ENCODE measurements around the gene KRT26.

The KRT26 gene

GRCh38 chr17:40727447-40728231 is 44.4 kb downstream of the KRT26 start:
- no peak overlapping the region for H3K9ac ChIP-seq (ENCODE audit: low read depth, low read length)

GRCh38 chr17:40726919-40727318 is 45.1 kb downstream of the KRT26 start:
- H3K9me3 ChIP-seq (ENCODE audit: control insufficient read depth, insufficient read depth, low read length) = no peaks in the 10 kb centered on the region
- H3K36me3 ChIP-seq (ENCODE audit: control insufficient read depth, insufficient read depth, low read length) = no peaks in the 10 kb centered on the region
- no peak overlapping the region for H3K27ac ChIP-seq (ENCODE audit: low read depth, low read length)
- H3K4me3 ChIP-seq (ENCODE audit: low read depth, low read length) = no peak overlapping the region
- H3K4me1 ChIP-seq (ENCODE audit: control insufficient read depth, insufficient read depth, low read length) = no peaks in the 10 kb centered on the region
- H3K9ac ChIP-seq (ENCODE audit: low read depth, low read length) = no peak overlapping the region
- H3K27me3 ChIP-seq (ENCODE audit: control insufficient read depth, insufficient read depth, low read length) = no peaks in the 10 kb centered on the region

More at GRCh38 chr17:40727447-40728231, 44.4 kb downstream of the KRT26 start:
- H3K9me3 ChIP-seq (ENCODE audit: control insufficient read depth, insufficient read depth, low read length) = no peaks in the 10 kb centered on the region
- no peak overlapping the region for H3K4me3 ChIP-seq (ENCODE audit: low read depth, low read length)
- H3K4me1 ChIP-seq (ENCODE audit: control insufficient read depth, insufficient read depth, low read length) = no peaks in the 10 kb centered on the region
- H3K27me3 ChIP-seq (ENCODE audit: control insufficient read depth, insufficient read depth, low read length) = no peaks in the 10 kb centered on the region
- no peak overlapping the region for H3K27ac ChIP-seq (ENCODE audit: low read depth, low read length)
- H3K36me3 ChIP-seq (ENCODE audit: control insufficient read depth, insufficient read depth, low read length) = no peaks in the 10 kb centered on the region

GRCh38 chr17:40724656-40725055 is 47.3 kb downstream of the KRT26 start:
- Histone ChIP-seq H3K27ac (ENCODE audit: low read depth, low read length) (no peak overlapping the region), H3K27me3 (ENCODE audit: control insufficient read depth, insufficient read depth, low read length) (no peaks in the 10 kb centered on the region), H3K4me3 (ENCODE audit: low read depth, low read length) (no peak overlapping the region), H3K9me3 (ENCODE audit: control insufficient read depth, insufficient read depth, low read length) (no peaks in the 10 kb centered on the region), H3K9ac (ENCODE audit: low read depth, low read length) (no peak overlapping the region), H3K36me3 (ENCODE audit: control insufficient read depth, insufficient read depth, low read length) (no peaks in the 10 kb centered on the region), H3K4me1 (ENCODE audit: control insufficient read depth, insufficient read depth, low read length) (no peaks in the 10 kb centered on the region)

GRCh38 chr17:40722241-40722640 is 49.8 kb downstream of the KRT26 start:
- no peaks in the 10 kb centered on the region for H3K9me3 ChIP-seq (ENCODE audit: control insufficient read depth, insufficient read depth, low read length)
- no peaks in the 10 kb centered on the region for H3K36me3 ChIP-seq (ENCODE audit: control insufficient read depth, insufficient read depth, low read length)
- H3K4me1 ChIP-seq (ENCODE audit: control insufficient read depth, insufficient read depth, low read length) = no peaks in the 10 kb centered on the region
- H3K27me3 ChIP-seq (ENCODE audit: control insufficient read depth, insufficient read depth, low read length) = no peaks in the 10 kb centered on the region
- no peak overlapping the region for H3K4me3 ChIP-seq (ENCODE audit: low read depth, low read length)
- H3K27ac ChIP-seq (ENCODE audit: low read depth, low read length) = no peak overlapping the region
- H3K9ac ChIP-seq (ENCODE audit: low read depth, low read length) = no peak overlapping the region

GRCh38 chr17:40720899-40721298 is 51.1 kb downstream of the KRT26 start:
- Histone ChIP-seq H3K9me3 (ENCODE audit: control insufficient read depth, insufficient read depth, low read length) (no peaks in the 10 kb centered on the region), H3K9ac (ENCODE audit: low read depth, low read length) (no peak overlapping the region), H3K4me3 (ENCODE audit: low read depth, low read length) (no peak overlapping the region), H3K27me3 (ENCODE audit: control insufficient read depth, insufficient read depth, low read length) (no peaks in the 10 kb centered on the region), H3K36me3 (ENCODE audit: control insufficient read depth, insufficient read depth, low read length) (no peaks in the 10 kb centered on the region), H3K4me1 (ENCODE audit: control insufficient read depth, insufficient read depth, low read length) (no peaks in the 10 kb centered on the region), H3K27ac (ENCODE audit: low read depth, low read length) (no peak overlapping the region)

GRCh38 chr17:40718930-40719329 is 53.1 kb downstream of the KRT26 start:
- H3K27ac ChIP-seq (ENCODE audit: low read depth, low read length) = no peak overlapping the region
- H3K9ac ChIP-seq (ENCODE audit: low read depth, low read length) = no peak overlapping the region
- no peaks in the 10 kb centered on the region for H3K27me3 ChIP-seq (ENCODE audit: control insufficient read depth, insufficient read depth, low read length)
- H3K36me3 ChIP-seq (ENCODE audit: control insufficient read depth, insufficient read depth, low read length) = no peaks in the 10 kb centered on the region
- H3K9me3 ChIP-seq (ENCODE audit: control insufficient read depth, insufficient read depth, low read length) = no peaks in the 10 kb centered on the region
- H3K4me3 ChIP-seq (ENCODE audit: low read depth, low read length) = no peak overlapping the region
- H3K4me1 ChIP-seq (ENCODE audit: control insufficient read depth, insufficient read depth, low read length) = no peaks in the 10 kb centered on the region

- H3K27ac ChIP-seq (ENCODE audit: low read depth, low read length) = no peak overlapping the region
- H3K27me3 ChIP-seq (ENCODE audit: control insufficient read depth, insufficient read depth, low read length) = no peaks in the 10 kb centered on the region
- H3K4me1 ChIP-seq (ENCODE audit: control insufficient read depth, insufficient read depth, low read length) = no peaks in the 10 kb centered on the region
These were observed 54.2 kb downstream of the KRT26 start for GRCh38 chr17:40717776-40718175.

More at GRCh38 chr17:40717776-40718175, 54.2 kb downstream of the KRT26 start:
- no peaks in the 10 kb centered on the region for H3K9me3 ChIP-seq (ENCODE audit: control insufficient read depth, insufficient read depth, low read length)
- no peaks in the 10 kb centered on the region for H3K36me3 ChIP-seq (ENCODE audit: control insufficient read depth, insufficient read depth, low read length)
- no peak overlapping the region for H3K9ac ChIP-seq (ENCODE audit: low read depth, low read length)
- no peak overlapping the region for H3K4me3 ChIP-seq (ENCODE audit: low read depth, low read length)
